HL-60 (cell line): ENCODE measurements around the gene CLTB.

Source experiments
- DNase-seq, 2 experiments: peaks; one replicate each; pipeline ENCODE4 v3.0.0-alpha.2; 2010 to 2020; ENCODE audit warnings: low read depth in 1 of 2, low spot score in 1 of 2
- H3K27ac ChIP-seq: fragments of 250-450 bp; sonication (Bioruptor Pico); replicated peaks from 2 replicates; pipeline ENCODE4 v1.5.1; 2020; ENCODE audit warnings: mild to moderate bottlenecking, moderate library complexity
- H3K27me3 ChIP-seq: fragments of 250-450 bp; sonication (Bioruptor Pico); 2 replicates; pipeline ENCODE4 v1.5.1; 2021; ENCODE audit warnings: mild to moderate bottlenecking, moderate library complexity; ENCODE audit not compliant: insufficient read depth, poor library complexity, severe bottlenecking
- H3K4me3 ChIP-seq: replicated peaks from 2 replicates; pipeline ENCODE4 v1.5.1; 2011; ENCODE audit warnings: mild to moderate bottlenecking, control low read depth, low read length; ENCODE audit not compliant: insufficient read depth
- CTCF ChIP-seq: IDR thresholded peaks from one replicate; pipeline ENCODE4 v1.5.1; 2011; ENCODE audit warnings: low read length, control low read depth, inconsistent platforms; ENCODE audit not compliant: insufficient read depth
- GABPA ChIP-seq: IDR thresholded peaks from 2 replicates; pipeline ENCODE4 v1.6.1; 2012; ENCODE audit warnings: low read depth
- POLR2AphosphoS5 ChIP-seq: IDR thresholded peaks from 2 replicates; pipeline ENCODE4 v1.6.1; 2012; ENCODE audit warnings: low read depth
- SPI1 ChIP-seq: IDR thresholded peaks from 2 replicates; pipeline ENCODE4 v1.6.1; 2012; ENCODE audit warnings: low read depth, mild to moderate bottlenecking, borderline replicate concordance
- TF ChIP-seq, protein P1 (sequence below): IDR thresholded peaks from 2 replicates; pipeline ENCODE4 v1.6.1; 2012; ENCODE audit warnings: low read depth; ENCODE audit not compliant: insufficient replicate concordance

CLTB gene

GRCh38 chr5:176447978-176448608 is 31.8 kb upstream of the CLTB start, which contains the start of gene FAF2:
FAF2 (plus strand) TSS chr5:176448385; CDS start chr5:176448408, 23 bp downstream.
- TF ChIP-seq GABPA: peak; percentile 89
- TF ChIP-seq CTCF: peak; percentile 89
- TF ChIP-seq POLR2AphosphoS5: peak; percentile 70
- peak; percentile 62; the same call in 1 of the 2 replicates for TF ChIP-seq SPI1
- TF ChIP-seq, protein P1, sequence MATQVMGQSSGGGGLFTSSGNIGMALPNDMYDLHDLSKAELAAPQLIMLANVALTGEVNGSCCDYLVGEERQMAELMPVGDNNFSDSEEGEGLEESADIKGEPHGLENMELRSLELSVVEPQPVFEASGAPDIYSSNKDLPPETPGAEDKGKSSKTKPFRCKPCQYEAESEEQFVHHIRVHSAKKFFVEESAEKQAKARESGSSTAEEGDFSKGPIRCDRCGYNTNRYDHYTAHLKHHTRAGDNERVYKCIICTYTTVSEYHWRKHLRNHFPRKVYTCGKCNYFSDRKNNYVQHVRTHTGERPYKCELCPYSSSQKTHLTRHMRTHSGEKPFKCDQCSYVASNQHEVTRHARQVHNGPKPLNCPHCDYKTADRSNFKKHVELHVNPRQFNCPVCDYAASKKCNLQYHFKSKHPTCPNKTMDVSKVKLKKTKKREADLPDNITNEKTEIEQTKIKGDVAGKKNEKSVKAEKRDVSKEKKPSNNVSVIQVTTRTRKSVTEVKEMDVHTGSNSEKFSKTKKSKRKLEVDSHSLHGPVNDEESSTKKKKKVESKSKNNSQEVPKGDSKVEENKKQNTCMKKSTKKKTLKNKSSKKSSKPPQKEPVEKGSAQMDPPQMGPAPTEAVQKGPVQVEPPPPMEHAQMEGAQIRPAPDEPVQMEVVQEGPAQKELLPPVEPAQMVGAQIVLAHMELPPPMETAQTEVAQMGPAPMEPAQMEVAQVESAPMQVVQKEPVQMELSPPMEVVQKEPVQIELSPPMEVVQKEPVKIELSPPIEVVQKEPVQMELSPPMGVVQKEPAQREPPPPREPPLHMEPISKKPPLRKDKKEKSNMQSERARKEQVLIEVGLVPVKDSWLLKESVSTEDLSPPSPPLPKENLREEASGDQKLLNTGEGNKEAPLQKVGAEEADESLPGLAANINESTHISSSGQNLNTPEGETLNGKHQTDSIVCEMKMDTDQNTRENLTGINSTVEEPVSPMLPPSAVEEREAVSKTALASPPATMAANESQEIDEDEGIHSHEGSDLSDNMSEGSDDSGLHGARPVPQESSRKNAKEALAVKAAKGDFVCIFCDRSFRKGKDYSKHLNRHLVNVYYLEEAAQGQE: peak; percentile 59
- H3K27ac ChIP-seq: peak within 1 kb of the TSS; percentile 88
- DNase-seq: peak; percentile 97
- H3K4me3 ChIP-seq: peak within 1 kb of the TSS; percentile 98
- H3K27me3 ChIP-seq: no peaks in the 10 kb centered on the region

DNA sequence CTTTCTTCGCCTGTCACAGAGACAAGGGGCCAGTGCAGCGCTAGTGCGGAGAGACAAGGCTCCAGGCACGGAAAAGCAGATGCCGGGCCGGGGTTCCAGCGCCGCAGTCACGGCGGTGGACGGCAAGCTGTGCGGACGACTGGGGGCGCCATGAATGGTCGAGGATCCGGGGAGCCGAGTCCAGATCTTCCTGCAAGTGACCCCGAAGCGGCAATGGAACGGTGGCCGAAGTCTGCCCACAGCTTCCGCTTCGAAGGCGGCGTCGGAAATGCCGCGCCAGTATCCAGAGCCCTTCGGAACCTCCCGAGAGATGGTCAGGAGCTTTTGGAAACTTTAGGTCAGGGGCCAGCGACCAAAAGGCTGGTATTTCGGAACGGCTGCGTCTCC is 31.2 kb upstream of the CLTB start:
- TF ChIP-seq CTCF (no peak), GABPA (no peak), SPI1 (no peak), POLR2AphosphoS5 (no peak)
- TF ChIP-seq, protein P1: no peak
- Histone ChIP-seq H3K27me3 (no peaks in the 10 kb centered on the region), H3K27ac (peak overlapping the region; percentile 77), H3K4me3 (peak overlapping the region; percentile 98)
- peak in 1 of 2 experiments; percentile 61 for DNase-seq

- peak overlapping the region; percentile 98 for H3K4me3 ChIP-seq
- no peak for DNase-seq
- H3K27ac ChIP-seq: peak overlapping the region; percentile 77
- TF ChIP-seq GABPA (no peak), POLR2AphosphoS5 (no peak), SPI1 (no peak), CTCF (no peak)
- TF ChIP-seq, protein P1: no peak
- H3K27me3 ChIP-seq: no peaks in the 10 kb centered on the region
These were observed 30.7 kb upstream of the CLTB start for GRCh38 chr5:176446884-176447590.
